ENCODE measurements around the gene ARHGEF1. TPM values are rescaled to one million over a fixed set of nuclear protein-coding genes. Genes with fewer than 3 reads are reported as not detected.
A peak's percentile ranks its signal among the peaks of the same experiment; 100 is the strongest.
"Not testable (repeated sequence)": the region's sequence is repeated elsewhere in the genome, so short reads cannot be mapped to it uniquely, and the experiment has no call there.

The ARHGEF1 gene
- total RNA-seq, 1 donor from 2014 or later: 69.9 TPM

DNA sequence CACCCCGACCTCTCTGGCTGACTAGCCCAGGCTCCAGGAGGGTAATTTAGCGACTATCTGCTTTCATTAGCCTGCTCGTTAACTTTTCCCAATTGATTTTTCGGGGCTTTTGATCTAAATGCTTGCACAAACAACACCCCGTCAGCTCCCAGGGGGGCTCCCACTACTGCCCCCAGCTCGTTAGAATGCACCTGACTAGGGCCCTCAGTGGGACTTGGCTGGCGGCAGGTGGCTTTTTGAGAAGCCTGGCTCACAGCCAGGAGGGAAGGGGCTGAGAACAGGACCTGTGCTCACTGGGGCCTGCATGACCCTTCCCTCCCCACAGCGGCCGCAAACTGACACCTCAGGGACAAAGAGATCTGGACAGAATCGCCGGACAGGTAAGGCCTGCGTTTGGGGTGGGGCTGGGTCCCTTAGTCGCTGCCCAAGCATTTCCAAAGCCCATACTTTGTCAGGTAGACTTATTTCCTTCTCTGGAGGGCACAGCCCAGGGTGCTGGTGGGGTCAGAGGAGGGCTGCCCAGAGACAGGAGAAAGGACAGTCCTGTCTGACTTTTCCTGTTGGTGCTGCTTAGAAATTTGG is 13.5 kb upstream of the ARHGEF1 start:
- peaks cover 4% of the 10 kb centered on the region for H3K27me3 Mint-ChIP-seq (ENCODE audit: low read depth)
- no peak for TF ChIP-seq CTCF (conservative IDR thresholded peaks at IDR 0.05)
- peaks cover 19% of the 10 kb centered on the region for H3K36me3 Mint-ChIP-seq (ENCODE audit: low read depth)
- peaks cover 10% of the 10 kb centered on the region for H3K4me1 Mint-ChIP-seq
- peak overlapping the region; percentile 6 for H3K4me3 Mint-ChIP-seq
- H3K9me3 Mint-ChIP-seq: no peaks in the 10 kb centered on the region
- no peak for DNase-seq (ENCODE audit: low read depth, low spot score)
- no peak overlapping the region for H3K27ac Mint-ChIP-seq (ENCODE audit: unreplicated experiment)

DNA sequence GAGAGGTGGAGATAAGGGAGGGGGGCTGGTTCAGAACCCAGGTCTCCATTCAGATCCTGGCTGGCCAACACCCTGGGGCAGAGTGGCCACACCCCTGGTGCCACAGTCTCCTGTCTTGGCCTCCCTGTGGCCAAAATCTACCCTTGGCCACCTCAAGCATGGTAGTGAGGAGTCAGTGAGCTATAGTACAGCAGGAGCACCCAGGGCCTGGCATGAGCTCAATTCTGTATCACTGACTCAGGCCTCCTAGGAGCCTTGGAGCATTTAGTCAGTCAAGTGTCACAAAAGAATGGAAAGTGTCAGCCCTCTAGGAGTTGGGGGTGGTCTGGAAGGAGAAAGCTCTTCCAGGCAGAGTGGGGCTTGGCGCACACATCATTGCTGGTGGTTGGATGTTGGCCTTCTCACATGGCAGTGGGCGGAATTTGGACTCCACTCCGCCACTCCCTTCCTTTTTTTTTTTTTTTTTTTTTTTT is 12.5 kb upstream of the ARHGEF1 start:
- Mint-ChIP-seq H3K36me3 (ENCODE audit: low read depth) (peaks cover 16% of the 10 kb centered on the region), H3K4me3 (peak overlapping the region; percentile 44), H3K4me1 (peaks cover 10% of the 10 kb centered on the region), H3K27ac (ENCODE audit: unreplicated experiment) (no peak overlapping the region), H3K27me3 (ENCODE audit: low read depth) (peaks cover 4% of the 10 kb centered on the region), H3K9me3 (no peaks in the 10 kb centered on the region)
- no peak for DNase-seq (ENCODE audit: low read depth, low spot score)
- TF ChIP-seq CTCF (conservative IDR thresholded peaks at IDR 0.05): no peak

DNA sequence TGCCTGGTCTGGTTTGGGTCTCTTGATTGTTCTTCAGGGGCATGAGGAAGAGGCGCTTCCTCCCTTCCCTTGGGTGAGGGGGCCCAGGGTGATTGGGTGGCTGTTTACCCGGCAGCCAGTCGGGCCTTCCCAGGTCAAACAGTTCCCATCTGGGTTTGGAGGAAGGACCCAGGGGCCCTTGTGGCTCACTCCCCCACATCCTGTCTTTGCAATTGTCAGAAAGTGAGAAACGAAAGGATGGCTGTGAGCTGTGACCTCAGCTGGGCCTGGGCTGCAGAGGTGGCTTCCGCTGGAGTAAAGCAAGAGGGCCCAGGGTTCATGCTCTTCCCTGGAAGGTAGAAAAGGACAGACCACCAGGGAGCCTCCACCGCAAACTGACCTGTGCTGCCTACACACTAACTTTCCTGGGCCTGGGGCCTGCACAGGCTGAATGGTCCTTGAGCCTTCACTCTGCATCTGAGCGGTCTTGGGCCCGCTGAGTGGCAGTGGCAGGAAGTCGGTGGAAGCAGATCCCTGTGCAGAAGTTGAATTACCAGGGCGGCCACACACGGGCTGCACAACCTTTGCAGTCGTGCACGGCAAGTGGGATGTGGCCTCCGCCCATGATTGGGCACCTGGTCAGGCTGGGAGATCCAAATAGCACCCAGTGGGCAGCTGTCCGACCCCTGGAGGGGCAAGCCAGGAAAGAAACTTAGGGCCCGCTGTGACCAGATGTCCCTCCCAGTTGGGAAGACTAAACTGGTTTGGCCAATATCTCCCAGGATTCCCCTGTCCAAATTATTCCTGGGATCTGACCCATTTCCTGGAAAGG is 11.2 kb upstream of the ARHGEF1 start:
- H3K36me3 Mint-ChIP-seq (ENCODE audit: low read depth): peaks cover 16% of the 10 kb centered on the region
- no peak overlapping the region for H3K4me3 Mint-ChIP-seq
- no peak for TF ChIP-seq CTCF (conservative IDR thresholded peaks at IDR 0.05)
- peaks cover 7% of the 10 kb centered on the region for H3K27me3 Mint-ChIP-seq (ENCODE audit: low read depth)
- no peak overlapping the region for H3K27ac Mint-ChIP-seq (ENCODE audit: unreplicated experiment)
- DNase-seq (ENCODE audit: low read depth, low spot score): no peak
- H3K9me3 Mint-ChIP-seq: no peaks in the 10 kb centered on the region
- peaks cover 10% of the 10 kb centered on the region for H3K4me1 Mint-ChIP-seq

GRCh38 chr19:41872384-41872774 is 10.6 kb upstream of the ARHGEF1 start:
- peaks cover 8% of the 10 kb centered on the region for H3K27me3 Mint-ChIP-seq (ENCODE audit: low read depth)
- H3K27ac Mint-ChIP-seq (ENCODE audit: unreplicated experiment): no peak overlapping the region
- no peak for DNase-seq (ENCODE audit: low read depth, low spot score)
- H3K9me3 Mint-ChIP-seq: no peaks in the 10 kb centered on the region
- H3K4me1 Mint-ChIP-seq: peaks cover 10% of the 10 kb centered on the region
- no peak for TF ChIP-seq CTCF (conservative IDR thresholded peaks at IDR 0.05)
- peaks cover 16% of the 10 kb centered on the region for H3K36me3 Mint-ChIP-seq (ENCODE audit: low read depth)
- peak overlapping the region; percentile 31 for H3K4me3 Mint-ChIP-seq

- no peak overlapping the region for H3K27ac Mint-ChIP-seq (ENCODE audit: unreplicated experiment)
- peaks cover 12% of the 10 kb centered on the region for H3K27me3 Mint-ChIP-seq (ENCODE audit: low read depth)
- peak overlapping the region; percentile 87 for H3K4me3 Mint-ChIP-seq
- H3K9me3 Mint-ChIP-seq: no peaks in the 10 kb centered on the region
- H3K36me3 Mint-ChIP-seq (ENCODE audit: low read depth): peaks cover 13% of the 10 kb centered on the region
- peaks cover 6% of the 10 kb centered on the region for H3K4me1 Mint-ChIP-seq
- TF ChIP-seq CTCF (conservative IDR thresholded peaks at IDR 0.05): peak; percentile 74
- DNase-seq (ENCODE audit: low read depth, low spot score): peak; percentile 53
These were observed 10.0 kb upstream of the ARHGEF1 start for GRCh38 chr19:41872775-41873647.

GRCh38 chr19:41875973-41876372 is 7.0 kb upstream of the ARHGEF1 start:
- H3K36me3 Mint-ChIP-seq (ENCODE audit: low read depth); DNase-seq (ENCODE audit: low read depth, low spot score); H3K4me1 Mint-ChIP-seq; H3K27ac Mint-ChIP-seq (ENCODE audit: unreplicated experiment); H3K9me3 Mint-ChIP-seq: not testable (repeated sequence)
- Mint-ChIP-seq H3K4me3 (peak overlapping the region; percentile 24), H3K27me3 (ENCODE audit: low read depth) (peaks cover 20% of the 10 kb centered on the region)
